Thymus (tissue), 11 donors: ENCODE data around the gene SH3BGRL2. TPM values are rescaled to one million over a fixed set of nuclear protein-coding genes. Genes with fewer than 3 reads are reported as not detected.

Experiments
- DNase-seq, 9 donors: peaks; one replicate each; pipeline ENCODE4 v3.0.0-alpha.2; 2013; ENCODE audit warnings: low spot score in 9 of 9, low read depth in 6 of 9, missing footprints in 1 of 9
- H3K27ac ChIP-seq, 2 donors: one replicate each; pipeline ENCODE4 v1.5.1; 2013; ENCODE audit warnings: control low read depth in 1 of 2, low read depth in 1 of 2, low read length in 1 of 2, mild to moderate bottlenecking in 1 of 2, moderate library complexity in 1 of 2
- H3K27me3 ChIP-seq, 2 donors: one replicate each; pipeline ENCODE4 v1.5.1; 2013; ENCODE audit warnings: low read length in 1 of 2; ENCODE audit not compliant: control insufficient read depth in 2 of 2, insufficient read depth in 1 of 2
- H3K36me3 ChIP-seq, 2 donors: one replicate each; pipeline ENCODE4 v1.5.1; 2013; ENCODE audit warnings: low read length in 1 of 2, mild to moderate bottlenecking in 1 of 2, moderate library complexity in 1 of 2; ENCODE audit not compliant: control insufficient read depth in 2 of 2, insufficient read depth in 2 of 2
- H3K4me1 ChIP-seq, 2 donors: one replicate each; pipeline ENCODE4 v1.5.1; 2013; ENCODE audit warnings: low read length in 2 of 2; ENCODE audit not compliant: control insufficient read depth in 2 of 2, insufficient read depth in 2 of 2
- H3K4me3 ChIP-seq, 2 donors: one replicate each; pipeline ENCODE4 v1.5.1; 2013; ENCODE audit warnings: low read length in 2 of 2, control low read depth in 1 of 2, mild to moderate bottlenecking in 1 of 2
- H3K9me3 ChIP-seq, 2 donors: one replicate each; pipeline ENCODE4 v1.5.1; 2013; ENCODE audit warnings: low read length in 1 of 2, mild to moderate bottlenecking in 1 of 2; ENCODE audit not compliant: control insufficient read depth in 2 of 2, insufficient read depth in 1 of 2
- WGBS: extraction: QIAGEN DNeasy Blood & Tissue Kit; methylation state at CpG from one replicate; pipeline ENCODE4 v1.1.7; 2013; 5-methylcytosine and 5-hydroxymethylcytosine counted together
- polyA plus RNA-seq: library from polyadenylated mRNA; stranded (reverse); fragments of 200-250 nt; gene quantifications from one replicate; pipeline ENCODE4 v1.2.3, GENCODE V29; 2013
- total RNA-seq: library from RNA; stranded (reverse); fragments of 120-200 nt; gene quantifications from one replicate; pipeline ENCODE4 v1.2.4, GENCODE V29; 2013
- donor health status: healthy.

The SH3BGRL2 gene
- total and polyA plus RNA-seq, 2 donors = 3.8 to 15.9 TPM

- WGBS = 96% methylated on average over 4 of the region's 4 CpGs
- no peak for DNase-seq
Measured at GRCh38 chr6:79697430-79697829, 66.3 kb downstream of the SH3BGRL2 start.

GRCh38 chr6:79699606-79700005, 68.5 kb downstream of the SH3BGRL2 start:
- no peak overlapping the region for H3K4me3 ChIP-seq
- no peak overlapping the region for H3K27ac ChIP-seq
- WGBS = 97% methylated on average over 7 of the region's 7 CpGs
- no peaks in the 10 kb centered on the region for H3K4me1 ChIP-seq
- H3K36me3 ChIP-seq = no peaks in the 10 kb centered on the region
- H3K9me3 ChIP-seq = no peaks in the 10 kb centered on the region
- H3K27me3 ChIP-seq = no peaks in the 10 kb centered on the region
- DNase-seq = no peak

More at GRCh38 chr6:79697430-79697829, 66.3 kb downstream of the SH3BGRL2 start:
- no peaks in the 10 kb centered on the region for H3K36me3 ChIP-seq
- H3K27me3 ChIP-seq = no peaks in the 10 kb centered on the region
- H3K4me3 ChIP-seq = no peak overlapping the region
- H3K4me1 ChIP-seq = no peaks in the 10 kb centered on the region
- no peak overlapping the region for H3K27ac ChIP-seq
- H3K9me3 ChIP-seq = no peaks in the 10 kb centered on the region

- DNase-seq = no peak
- H3K9me3 ChIP-seq = no peaks in the 10 kb centered on the region
- H3K4me3 ChIP-seq = no peak overlapping the region
- no peak overlapping the region for H3K27ac ChIP-seq
- H3K4me1 ChIP-seq = no peaks in the 10 kb centered on the region
- WGBS = 77% methylated on average over 5 of the region's 5 CpGs
- H3K27me3 ChIP-seq = no peaks in the 10 kb centered on the region
- no peaks in the 10 kb centered on the region for H3K36me3 ChIP-seq
Measured at GRCh38 chr6:79702691-79703090, 71.6 kb downstream of the SH3BGRL2 start.

- Histone ChIP-seq H3K4me1 (no peaks in the 10 kb centered on the region), H3K27me3 (no peaks in the 10 kb centered on the region), H3K9me3 (no peaks in the 10 kb centered on the region), H3K27ac (no peak overlapping the region), H3K4me3 (no peak overlapping the region), H3K36me3 (no peaks in the 10 kb centered on the region)
- DNase-seq = no peak
- WGBS = 98% methylated on average over 2 of the region's 2 CpGs
Measured at GRCh38 chr6:79704200-79704599, 73.1 kb downstream of the SH3BGRL2 start.

DNA sequence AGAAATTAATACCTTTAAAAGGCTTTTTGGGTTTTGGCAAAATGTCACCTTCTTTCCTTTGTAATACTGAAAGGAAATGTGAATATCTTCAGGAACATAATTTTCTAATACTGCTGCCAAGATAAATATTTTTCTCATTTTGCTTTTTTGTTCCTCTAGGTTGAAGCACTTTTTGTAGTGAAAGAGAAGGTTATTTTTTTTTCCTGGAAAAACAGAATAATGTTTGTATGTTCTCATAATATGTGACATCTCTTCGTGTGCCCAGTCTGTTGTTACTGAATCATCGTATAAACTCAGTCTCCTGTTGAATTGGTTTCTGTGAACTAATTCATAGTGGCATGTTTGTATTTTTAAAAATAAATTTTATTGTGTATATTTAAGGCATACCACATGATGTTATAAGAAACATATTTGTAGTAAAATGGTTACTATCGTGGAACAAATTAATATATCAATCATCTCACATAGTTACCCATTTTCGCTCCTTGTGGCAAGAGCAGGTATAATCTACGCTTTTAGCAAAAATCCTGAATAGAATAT, 74.4 kb downstream of the SH3BGRL2 start:
- Histone ChIP-seq H3K36me3 (no peaks in the 10 kb centered on the region), H3K4me1 (no peaks in the 10 kb centered on the region), H3K9me3 (no peaks in the 10 kb centered on the region), H3K27ac (no peak overlapping the region), H3K27me3 (no peaks in the 10 kb centered on the region), H3K4me3 (no peak overlapping the region)
- WGBS = 97% methylated on average over 5 of the region's 5 CpGs
- no peak for DNase-seq

GRCh38 chr6:79706527-79706926, 75.4 kb downstream of the SH3BGRL2 start:
- Histone ChIP-seq H3K4me3 (no peak overlapping the region), H3K36me3 (no peaks in the 10 kb centered on the region), H3K27ac (no peak overlapping the region), H3K4me1 (no peaks in the 10 kb centered on the region), H3K27me3 (no peaks in the 10 kb centered on the region), H3K9me3 (no peaks in the 10 kb centered on the region)
- 93% methylated on average over 3 of the region's 3 CpGs for WGBS
- no peak for DNase-seq

DNA sequence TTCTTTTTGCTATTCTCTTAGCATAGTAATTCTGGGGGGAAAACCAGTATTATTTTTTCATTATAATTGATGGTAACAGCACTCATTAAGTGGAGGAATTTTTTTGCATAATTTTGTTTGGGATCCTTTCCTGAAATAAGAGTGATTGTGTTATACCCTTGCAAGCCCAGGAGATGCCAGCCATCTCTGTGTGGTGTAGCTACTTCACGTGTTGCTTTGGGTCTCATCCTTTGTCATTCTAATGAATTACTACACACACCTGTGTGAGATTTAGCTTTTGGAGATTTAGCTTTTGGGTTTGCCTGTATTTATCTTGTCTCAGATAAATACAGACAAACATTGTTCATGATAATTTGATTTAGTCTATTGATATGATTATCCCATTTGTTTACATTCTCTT, 76.5 kb downstream of the SH3BGRL2 start:
- H3K27me3 ChIP-seq = no peaks in the 10 kb centered on the region
- H3K4me3 ChIP-seq = no peak overlapping the region
- H3K4me1 ChIP-seq = no peaks in the 10 kb centered on the region
- H3K27ac ChIP-seq = no peak overlapping the region
- 95% methylated on average over 1 of the region's 1 CpG for WGBS
- no peak for DNase-seq
- no peaks in the 10 kb centered on the region for H3K9me3 ChIP-seq
- H3K36me3 ChIP-seq = no peaks in the 10 kb centered on the region

DNA sequence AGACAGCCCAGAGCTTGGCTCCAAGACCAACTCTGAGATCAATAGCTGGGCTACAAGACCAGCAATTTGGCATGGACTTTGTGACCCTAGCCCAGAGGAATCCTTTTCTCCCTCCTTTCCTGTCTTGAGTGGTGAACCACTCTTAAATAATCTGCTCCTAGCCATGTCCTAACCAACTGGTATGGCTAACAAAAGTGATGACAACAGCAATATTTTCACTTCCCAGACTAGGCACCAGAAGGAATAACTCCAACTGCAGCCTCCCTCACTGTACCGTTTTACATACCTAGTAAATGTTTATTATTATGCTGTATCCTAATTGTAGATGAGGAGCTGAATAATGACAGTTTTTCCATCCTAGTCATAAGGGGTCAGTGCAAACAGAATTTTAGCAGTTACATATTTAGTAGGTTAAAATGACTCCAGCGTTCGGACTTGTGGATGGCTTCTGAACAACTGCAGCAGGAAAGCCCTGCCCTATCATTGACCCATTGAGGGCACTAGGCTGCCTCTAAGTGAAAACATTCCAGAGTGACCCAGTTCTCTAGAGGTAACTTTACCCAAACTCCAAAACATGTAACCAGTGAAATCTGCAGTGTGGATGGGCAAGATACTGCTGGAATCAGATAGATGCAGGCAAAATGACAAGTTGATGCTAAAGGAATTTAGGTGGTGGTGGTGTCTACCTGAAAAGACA, 77.1 kb downstream of the SH3BGRL2 start:
- no peak overlapping the region for H3K4me3 ChIP-seq
- H3K36me3 ChIP-seq = no peaks in the 10 kb centered on the region
- DNase-seq = no peak
- no peaks in the 10 kb centered on the region for H3K4me1 ChIP-seq
- WGBS = 94% methylated on average over 3 of the region's 3 CpGs
- no peak overlapping the region for H3K27ac ChIP-seq
- H3K27me3 ChIP-seq = no peaks in the 10 kb centered on the region
- no peaks in the 10 kb centered on the region for H3K9me3 ChIP-seq

DNA sequence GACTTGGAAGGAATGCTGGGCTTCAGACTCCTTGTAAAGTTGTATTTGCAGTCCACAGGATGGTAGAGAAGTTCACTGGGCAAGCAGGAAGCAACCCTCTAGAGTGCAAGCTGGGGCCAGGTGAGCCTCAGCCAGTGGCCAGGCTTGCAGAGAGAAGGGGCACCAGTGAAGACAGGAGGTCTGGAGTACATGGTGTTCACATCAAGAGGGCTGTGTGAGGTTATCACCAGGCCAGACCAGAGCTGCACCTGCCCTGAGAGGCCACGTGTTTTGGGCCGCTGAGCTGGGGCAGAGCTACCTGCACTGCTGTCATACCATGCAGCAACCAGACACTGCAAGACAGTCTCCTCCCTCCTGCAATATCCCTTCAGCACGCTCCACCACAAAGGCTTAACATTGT, 79.0 kb downstream of the SH3BGRL2 start:
- WGBS = 89% methylated on average over 3 of the region's 3 CpGs
- Histone ChIP-seq H3K27me3 (no peaks in the 10 kb centered on the region), H3K4me3 (no peak overlapping the region), H3K4me1 (no peaks in the 10 kb centered on the region), H3K9me3 (no peaks in the 10 kb centered on the region), H3K36me3 (no peaks in the 10 kb centered on the region), H3K27ac (no peak overlapping the region)
- DNase-seq = no peak
